T-helper 2 cell treated with Interferon-gamma antibody and Interleukin-4, amounts not matched to agents 100 ng/mL and 5 ng/mL, for 36 hours (primary cell): ENCODE measurements around the gene IL37. TPM values are rescaled to one million over a fixed set of nuclear protein-coding genes. Genes with fewer than 3 reads are reported as not detected.

Experiments used
- intact Hi-C: fragments of 100-400 bp; cut with micrococcal nuclease; formaldehyde crosslinking; loops from one replicate; pipeline ENCODE4 v1.15.1; 2023
- total RNA-seq: library from RNA; stranded (reverse); gene quantifications from 2 replicates; pipeline ENCODE4 v1.2.3, GENCODE V29; 2022

Gene IL37
- total RNA-seq, 1 donor from 2014 or later, result not detected

DNA sequence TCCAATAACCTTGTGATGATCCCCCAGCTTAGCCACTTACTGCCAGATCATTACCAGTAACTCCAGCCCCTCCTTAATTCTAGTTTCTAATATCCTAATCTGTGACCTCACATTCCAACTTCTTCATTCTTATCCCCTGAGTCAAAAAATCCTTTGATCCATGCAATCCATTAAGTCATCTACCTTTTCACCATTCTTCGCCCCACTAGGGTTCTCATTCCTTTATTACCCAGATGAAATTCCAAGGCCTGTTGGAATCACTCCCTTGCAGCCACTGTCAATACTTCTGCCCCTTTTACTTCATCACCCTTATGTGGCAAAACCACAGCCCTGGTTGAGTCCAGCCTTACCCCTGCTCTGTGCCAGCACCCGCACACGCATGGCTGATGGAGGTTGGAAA is 46.5 kb downstream of the IL37 start:
- intact Hi-C loops, result no loop called here

DNA sequence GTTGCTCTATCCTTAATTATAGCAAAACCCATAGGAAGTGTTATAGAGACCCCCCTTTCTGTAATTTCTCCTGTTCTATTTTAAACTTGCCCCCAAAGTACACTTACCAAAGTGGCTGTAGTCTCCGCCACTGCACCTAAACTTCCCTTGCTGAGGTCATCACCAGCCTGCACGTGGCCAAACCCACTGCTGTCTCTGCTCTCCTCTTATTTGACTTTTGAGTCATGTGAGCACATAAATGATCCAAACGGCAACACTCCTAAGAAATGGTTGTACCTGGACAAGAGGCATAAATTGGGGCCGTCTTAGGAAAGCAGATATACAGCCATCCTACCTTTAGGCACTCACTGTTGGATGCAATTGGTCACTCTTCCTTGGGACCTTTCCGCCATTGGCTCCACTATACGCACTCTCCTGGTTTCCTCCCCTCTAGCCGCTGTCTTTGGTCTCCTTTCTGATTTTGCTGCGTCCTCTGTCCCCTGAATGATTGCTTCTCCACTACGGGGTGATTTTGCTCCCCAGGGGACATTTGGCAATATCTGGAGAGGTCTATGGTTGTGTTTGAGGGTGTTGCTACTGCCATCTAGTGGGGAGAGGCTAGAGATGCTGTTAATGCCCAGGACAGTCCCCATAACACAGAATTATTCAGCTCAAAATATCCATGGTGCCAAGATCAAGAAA is 47.6 kb downstream of the IL37 start:
- intact Hi-C loops, result loop anchor here (1.0 kb wide), 1 partner anchor 209 kb away; no protein-coding TSS in a partner anchor

DNA sequence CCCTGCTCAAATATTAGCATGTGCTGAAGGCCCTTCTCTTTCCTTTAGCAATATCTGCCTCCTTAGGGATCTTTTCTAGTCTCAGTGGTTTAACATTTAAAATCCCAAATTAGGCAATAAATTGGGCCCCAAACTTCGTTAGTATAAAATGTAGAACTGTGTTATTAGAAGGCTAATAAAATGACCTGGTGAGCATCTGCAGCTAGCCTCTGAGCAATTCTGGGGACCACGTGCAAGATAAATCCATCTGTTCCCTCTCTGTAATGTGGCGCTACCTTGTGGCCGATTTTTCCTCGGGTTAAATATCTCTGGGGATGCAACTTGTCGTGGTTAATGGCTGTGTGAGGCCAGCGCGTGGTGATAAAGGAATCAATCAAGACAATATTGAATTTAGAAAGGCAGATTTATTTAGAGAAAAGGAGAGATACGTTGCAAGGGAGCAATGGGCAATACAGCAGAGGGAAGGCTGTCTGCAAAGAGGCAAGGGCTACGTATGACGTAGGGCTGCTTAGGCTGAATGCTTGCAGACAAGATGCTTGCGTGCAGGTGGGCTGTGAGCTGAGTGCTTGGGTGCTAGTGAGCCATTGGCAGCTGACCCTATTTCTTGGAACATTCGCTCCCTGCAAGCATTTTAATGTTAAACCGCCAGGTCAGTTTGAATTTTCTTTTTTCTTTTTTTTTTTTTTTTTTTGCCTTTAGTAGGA is 48.3 kb downstream of the IL37 start:
- intact Hi-C loops, result loop anchor here (1.0 kb wide), 1 partner anchor 210 kb away; no protein-coding TSS in a partner anchor

DNA sequence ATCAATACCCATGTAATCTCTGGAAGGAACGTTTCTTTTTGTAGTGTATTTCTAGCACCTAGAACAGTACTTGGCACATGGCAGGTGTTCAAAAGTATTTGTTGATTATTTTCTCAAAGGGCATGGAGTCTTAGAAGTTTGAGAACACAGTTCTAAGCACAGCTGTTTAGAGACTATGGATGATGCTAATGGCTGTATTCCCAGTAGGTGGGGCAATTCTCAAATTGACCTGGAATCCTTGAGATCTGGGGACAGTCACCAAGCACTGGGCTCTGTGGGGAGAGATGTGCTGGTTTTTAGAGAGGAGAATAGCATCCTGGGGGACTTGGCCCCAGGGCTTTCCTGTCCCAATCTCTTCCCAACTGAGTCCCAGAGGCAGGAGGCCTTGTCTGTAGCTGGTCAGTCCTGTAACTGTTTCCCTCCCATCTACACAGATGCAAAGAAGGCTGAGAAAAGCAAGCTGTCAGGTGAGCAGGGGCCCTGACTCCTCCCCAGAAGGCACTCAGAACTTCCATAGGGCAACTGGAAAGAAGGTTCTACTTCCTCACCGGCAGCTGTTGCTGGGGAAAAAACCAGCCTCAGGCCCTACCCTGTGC is 49.4 kb downstream of the IL37 start:
- intact Hi-C loops, result no loop called here

DNA sequence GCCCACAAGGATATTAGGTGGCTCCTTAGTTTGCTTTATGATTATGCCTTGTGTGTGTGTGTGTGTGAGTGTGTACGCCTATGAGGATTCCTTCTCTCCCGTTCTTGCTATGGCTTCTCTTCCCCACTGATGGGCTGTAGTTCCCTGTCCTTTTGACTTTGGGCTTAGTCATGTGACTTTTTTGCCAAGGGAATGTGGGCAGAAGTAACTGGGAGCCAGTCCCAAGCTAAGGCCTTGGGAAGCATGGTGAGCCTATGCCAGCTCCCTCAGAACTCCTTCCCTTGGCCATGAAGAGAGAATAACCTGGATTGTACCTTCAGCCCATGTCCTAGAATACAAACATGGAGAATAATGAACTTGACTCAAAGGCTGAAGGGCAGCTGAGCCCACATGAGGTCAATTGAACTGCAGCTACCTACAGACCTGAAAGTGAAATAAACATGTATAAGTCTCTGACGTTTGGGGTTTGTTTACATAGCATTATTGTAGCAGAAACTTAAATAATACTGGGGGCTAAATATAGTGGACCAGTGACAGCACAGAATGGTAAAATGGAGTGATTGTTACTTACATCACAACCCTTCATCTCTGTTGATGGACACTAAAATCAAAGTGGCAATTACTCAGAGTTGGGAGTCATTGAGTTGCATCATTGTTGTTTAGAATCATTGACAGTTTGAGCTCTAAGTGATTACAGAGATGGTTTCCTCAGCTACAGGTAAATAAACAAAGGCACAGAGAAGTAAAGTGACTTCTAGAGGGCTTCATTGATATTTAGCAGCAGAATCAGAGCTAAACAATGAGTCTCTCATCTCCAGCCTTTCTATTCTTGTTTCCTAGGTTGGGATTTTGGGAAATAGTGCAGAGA is 51.6 kb downstream of the IL37 start:
- intact Hi-C loops, result no loop called here

DNA sequence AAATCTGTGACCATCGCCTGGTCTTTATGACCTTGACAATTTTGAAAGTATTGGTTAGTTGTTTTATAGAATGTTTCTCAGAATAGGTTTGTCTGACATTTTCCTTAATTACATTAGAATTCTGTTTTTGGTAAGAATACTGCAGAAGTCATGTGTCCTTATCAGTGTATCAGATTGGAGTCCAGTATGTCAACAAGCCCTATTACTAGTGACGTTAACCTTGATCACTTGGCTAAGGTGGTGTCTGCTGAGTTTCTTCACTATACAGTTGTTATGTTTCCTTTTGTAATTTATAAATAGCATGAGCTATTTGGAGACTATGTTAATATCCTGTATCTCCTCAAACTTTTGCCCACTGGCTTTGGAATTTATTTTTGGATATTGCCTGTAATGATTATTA is 56.1 kb downstream of the IL37 start:
- intact Hi-C loops, result no loop called here

Other genes with a start within 250 kb of the IL37 start
- not detected in 2 replicates for gene NT5DC4, start 190.1 kb upstream of the IL37 start, total RNA-seq
- gene CKAP2L, start 146.6 kb upstream of the IL37 start, total RNA-seq, result 43.2 and 49.6 TPM in 2 replicates
- gene IL1A, start 126.7 kb upstream of the IL37 start, total RNA-seq, result 0.73 and 0.93 TPM in 2 replicates
- not detected in 2 replicates for gene IL1B, start 74.4 kb upstream of the IL37 start, total RNA-seq
- gene IL36G, start 66.8 kb downstream of the IL37 start, total RNA-seq, result not detected in 2 replicates
- gene IL36A, start 94.3 kb downstream of the IL37 start, total RNA-seq, result 0.25 TPM in 1 of 2 replicates, not detected in the other
- not detected in 2 replicates for gene IL36B, start 141.7 kb downstream of the IL37 start, total RNA-seq
- not detected in 2 replicates for gene IL36RN, start 148.0 kb downstream of the IL37 start, total RNA-seq
- not detected in 2 replicates for gene IL1F10, start 156.8 kb downstream of the IL37 start, total RNA-seq
- gene IL1RN, start 216.4 kb downstream of the IL37 start, total RNA-seq, result 0.70 TPM in 2 replicates